ENCODE data around the gene CNRIP1.
"Not testable (repeated sequence)": the region's sequence is repeated elsewhere in the genome, so short reads cannot be mapped to it uniquely, and the experiment has no call there.

Gene CNRIP1

DNA sequence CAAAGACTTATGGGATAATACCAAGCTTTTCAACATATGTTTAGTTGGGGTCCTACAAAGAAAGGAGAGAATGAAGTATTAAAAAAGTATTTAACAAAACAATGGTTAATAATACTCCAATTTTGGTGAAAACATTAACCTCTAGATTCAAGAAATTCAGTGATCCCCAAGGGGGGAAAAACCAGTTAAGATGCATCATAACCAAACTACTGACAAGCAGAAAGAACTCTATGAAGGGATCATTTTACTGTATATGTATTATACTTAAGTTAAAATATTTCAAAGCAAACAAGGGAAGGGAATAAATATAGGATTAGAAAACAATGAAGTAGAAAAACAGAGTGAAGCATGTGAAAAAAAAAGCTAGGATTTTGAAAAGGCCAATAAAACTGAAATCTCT is 8.7 kb downstream of the CNRIP1 start:
- Histone ChIP-seq H3K4me3 (ENCODE audit: low read length) (peak overlapping the region; percentile 47), H3K36me3 (ENCODE audit: control insufficient read depth, insufficient read depth, low read length, severe bottlenecking) (peaks cover 5% of the 10 kb centered on the region), H3K4me1 (ENCODE audit: control insufficient read depth, insufficient read depth, low read length) (peaks cover 8% of the 10 kb centered on the region), H3K9ac (ENCODE audit: low read length) (no peak overlapping the region), H3K9me3 (ENCODE audit: control insufficient read depth, low read length) (no peaks in the 10 kb centered on the region), H3K27me3 (replicated peaks; ENCODE audit: control insufficient read depth, insufficient read depth, low read length) (no peaks in the 10 kb centered on the region)
- no peak for DNase-seq (ENCODE audit: low read depth)

GRCh38 chr2:68309426-68309825 is 10.3 kb downstream of the CNRIP1 start:
- H3K36me3 ChIP-seq (ENCODE audit: control insufficient read depth, insufficient read depth, low read length, severe bottlenecking): no peaks in the 10 kb centered on the region
- H3K4me1 ChIP-seq (ENCODE audit: control insufficient read depth, insufficient read depth, low read length): peaks cover 8% of the 10 kb centered on the region
- no peak for DNase-seq (ENCODE audit: low read depth)
- H3K4me3 ChIP-seq (ENCODE audit: low read length): no peak overlapping the region
- no peaks in the 10 kb centered on the region for H3K9me3 ChIP-seq (ENCODE audit: control insufficient read depth, low read length)
- H3K27me3 ChIP-seq (replicated peaks; ENCODE audit: control insufficient read depth, insufficient read depth, low read length): no peaks in the 10 kb centered on the region
- no peak overlapping the region for H3K9ac ChIP-seq (ENCODE audit: low read length)

DNA sequence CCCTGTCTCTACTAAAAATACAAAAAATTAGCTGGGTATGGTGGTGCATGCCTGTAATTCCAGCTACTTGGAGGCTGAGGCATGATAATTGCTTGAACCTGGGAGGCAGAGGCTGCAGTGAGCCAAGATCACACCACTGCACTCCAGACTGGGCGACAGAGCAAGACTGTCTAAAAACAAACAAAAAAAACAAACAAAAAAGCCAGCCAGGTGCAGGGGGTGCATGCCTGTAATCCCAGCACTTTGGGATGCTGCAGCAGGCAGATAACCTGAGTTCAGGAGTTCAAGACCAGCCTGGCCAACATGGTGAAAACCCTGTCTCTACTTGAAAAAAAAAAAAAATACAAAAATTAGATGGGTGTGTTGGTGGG is 15.9 kb downstream of the CNRIP1 start:
- H3K27me3 ChIP-seq (replicated peaks; ENCODE audit: control insufficient read depth, insufficient read depth, low read length); H3K9me3 ChIP-seq (ENCODE audit: control insufficient read depth, low read length); H3K4me1 ChIP-seq (ENCODE audit: control insufficient read depth, insufficient read depth, low read length); H3K9ac ChIP-seq (ENCODE audit: low read length); H3K36me3 ChIP-seq (ENCODE audit: control insufficient read depth, insufficient read depth, low read length, severe bottlenecking); DNase-seq (ENCODE audit: low read depth); H3K4me3 ChIP-seq (ENCODE audit: low read length): not testable (repeated sequence)

DNA sequence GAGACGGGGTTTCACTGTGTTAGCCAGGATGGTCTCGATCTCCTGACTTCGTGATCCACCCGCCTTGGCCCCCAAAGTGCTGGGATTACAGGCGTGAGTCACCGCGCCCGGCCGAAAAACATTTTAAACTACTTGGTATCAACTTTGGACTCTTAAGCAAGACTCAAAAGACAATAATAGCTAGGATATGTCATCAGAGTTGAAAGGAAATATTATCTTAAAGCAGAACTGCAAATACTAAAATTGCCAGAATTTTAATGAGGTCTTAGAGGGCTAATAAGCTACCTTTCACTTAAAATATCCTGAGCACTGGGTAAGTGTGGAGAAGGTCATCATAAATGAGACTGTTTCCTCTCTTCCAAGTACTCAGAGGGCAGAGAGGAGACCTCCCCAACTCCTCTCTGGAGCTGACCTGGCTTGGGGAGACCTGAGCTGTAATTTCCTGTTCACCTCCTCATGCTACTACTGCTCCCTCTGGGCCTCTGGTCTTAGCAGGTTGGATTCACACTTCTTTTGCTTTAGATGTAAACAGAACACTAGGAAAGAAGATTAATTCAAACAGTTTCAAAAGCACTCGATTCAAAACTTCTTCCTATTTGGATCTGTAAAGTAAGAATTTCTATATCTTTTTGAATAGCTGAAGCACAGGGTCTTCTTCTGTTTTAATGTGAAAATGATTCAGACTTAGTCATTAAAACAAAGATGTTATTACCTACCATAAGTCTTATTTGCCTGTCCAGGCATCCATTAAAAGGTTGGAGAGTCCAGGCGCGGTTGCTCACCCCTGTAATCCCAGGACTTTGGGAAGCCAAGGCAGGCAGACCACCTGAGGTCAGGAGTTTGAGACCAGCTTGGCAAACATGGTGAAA is 16.5 kb downstream of the CNRIP1 start:
- Histone ChIP-seq H3K27me3 (replicated peaks; ENCODE audit: control insufficient read depth, insufficient read depth, low read length) (no peaks in the 10 kb centered on the region), H3K4me1 (ENCODE audit: control insufficient read depth, insufficient read depth, low read length) (no peaks in the 10 kb centered on the region), H3K9me3 (ENCODE audit: control insufficient read depth, low read length) (no peaks in the 10 kb centered on the region), H3K9ac (ENCODE audit: low read length) (no peak overlapping the region), H3K4me3 (ENCODE audit: low read length) (no peak overlapping the region), H3K36me3 (ENCODE audit: control insufficient read depth, insufficient read depth, low read length, severe bottlenecking) (no peaks in the 10 kb centered on the region)
- DNase-seq (ENCODE audit: low read depth): no peak

- Histone ChIP-seq H3K9me3 (ENCODE audit: control insufficient read depth, low read length) (no peaks in the 10 kb centered on the region), H3K9ac (ENCODE audit: low read length) (no peak overlapping the region), H3K36me3 (ENCODE audit: control insufficient read depth, insufficient read depth, low read length, severe bottlenecking) (no peaks in the 10 kb centered on the region), H3K4me1 (ENCODE audit: control insufficient read depth, insufficient read depth, low read length) (no peaks in the 10 kb centered on the region), H3K27me3 (replicated peaks; ENCODE audit: control insufficient read depth, insufficient read depth, low read length) (no peaks in the 10 kb centered on the region), H3K4me3 (ENCODE audit: low read length) (no peak overlapping the region)
- no peak for DNase-seq (ENCODE audit: low read depth)
Observed at GRCh38 chr2:68302281-68302875, 17.4 kb downstream of the CNRIP1 start.

DNA sequence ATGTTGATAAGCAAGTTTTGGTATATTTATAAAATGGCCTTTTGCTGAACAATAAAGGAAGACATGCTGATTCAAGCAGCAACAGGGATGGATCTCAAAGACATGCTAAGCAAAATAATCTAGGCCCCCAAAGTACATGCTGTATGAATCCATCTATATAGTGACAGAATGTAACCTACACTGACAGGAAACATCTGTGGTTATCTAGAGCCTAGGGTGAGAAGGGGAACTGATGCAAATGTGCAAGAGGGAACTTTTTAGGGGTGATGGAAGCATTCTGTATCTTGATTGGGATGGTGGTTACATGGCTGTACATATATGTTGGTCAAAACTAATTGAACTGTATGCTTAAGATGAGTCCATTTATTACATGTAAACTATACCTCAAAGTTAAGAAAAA is 24.2 kb downstream of the CNRIP1 start:
- no peaks in the 10 kb centered on the region for H3K36me3 ChIP-seq (ENCODE audit: control insufficient read depth, insufficient read depth, low read length, severe bottlenecking)
- no peak overlapping the region for H3K4me3 ChIP-seq (ENCODE audit: low read length)
- H3K4me1 ChIP-seq (ENCODE audit: control insufficient read depth, insufficient read depth, low read length): no peaks in the 10 kb centered on the region
- no peaks in the 10 kb centered on the region for H3K27me3 ChIP-seq (replicated peaks; ENCODE audit: control insufficient read depth, insufficient read depth, low read length)
- no peak for DNase-seq (ENCODE audit: low read depth)
- no peak overlapping the region for H3K9ac ChIP-seq (ENCODE audit: low read length)
- H3K9me3 ChIP-seq (ENCODE audit: control insufficient read depth, low read length): no peaks in the 10 kb centered on the region

DNA sequence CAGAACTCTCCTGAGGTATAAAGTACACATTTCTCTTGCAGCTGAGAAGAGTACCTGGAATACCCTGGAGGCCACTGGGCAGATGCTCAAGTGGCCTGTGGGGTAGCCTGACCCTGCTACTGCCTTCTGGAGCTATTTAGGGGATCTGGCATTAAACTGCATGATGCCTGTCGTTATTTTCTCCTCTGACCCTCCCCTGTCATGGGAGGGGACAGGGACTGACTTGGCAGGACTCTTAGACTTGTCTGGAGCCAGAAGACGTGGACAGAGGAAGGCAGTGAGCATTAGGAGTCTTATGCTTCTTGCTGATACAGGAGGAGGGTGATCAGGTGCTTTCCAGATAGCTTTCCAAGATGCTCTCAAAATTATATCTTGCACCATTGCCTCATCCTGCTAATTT is 24.8 kb downstream of the CNRIP1 start:
- DNase-seq (ENCODE audit: low read depth): no peak
- no peaks in the 10 kb centered on the region for H3K27me3 ChIP-seq (replicated peaks; ENCODE audit: control insufficient read depth, insufficient read depth, low read length)
- no peaks in the 10 kb centered on the region for H3K9me3 ChIP-seq (ENCODE audit: control insufficient read depth, low read length)
- H3K4me1 ChIP-seq (ENCODE audit: control insufficient read depth, insufficient read depth, low read length): no peaks in the 10 kb centered on the region
- no peak overlapping the region for H3K4me3 ChIP-seq (ENCODE audit: low read length)
- H3K36me3 ChIP-seq (ENCODE audit: control insufficient read depth, insufficient read depth, low read length, severe bottlenecking): no peaks in the 10 kb centered on the region
- H3K9ac ChIP-seq (ENCODE audit: low read length): no peak overlapping the region

- Histone ChIP-seq H3K9ac (ENCODE audit: low read length) (no peak overlapping the region), H3K27me3 (replicated peaks; ENCODE audit: control insufficient read depth, insufficient read depth, low read length) (no peaks in the 10 kb centered on the region), H3K9me3 (ENCODE audit: control insufficient read depth, low read length) (no peaks in the 10 kb centered on the region), H3K4me1 (ENCODE audit: control insufficient read depth, insufficient read depth, low read length) (no peaks in the 10 kb centered on the region), H3K36me3 (ENCODE audit: control insufficient read depth, insufficient read depth, low read length, severe bottlenecking) (no peaks in the 10 kb centered on the region), H3K4me3 (ENCODE audit: low read length) (no peak overlapping the region)
- DNase-seq (ENCODE audit: low read depth): no peak
Observed at GRCh38 chr2:68294187-68294586, 25.6 kb downstream of the CNRIP1 start.

DNA sequence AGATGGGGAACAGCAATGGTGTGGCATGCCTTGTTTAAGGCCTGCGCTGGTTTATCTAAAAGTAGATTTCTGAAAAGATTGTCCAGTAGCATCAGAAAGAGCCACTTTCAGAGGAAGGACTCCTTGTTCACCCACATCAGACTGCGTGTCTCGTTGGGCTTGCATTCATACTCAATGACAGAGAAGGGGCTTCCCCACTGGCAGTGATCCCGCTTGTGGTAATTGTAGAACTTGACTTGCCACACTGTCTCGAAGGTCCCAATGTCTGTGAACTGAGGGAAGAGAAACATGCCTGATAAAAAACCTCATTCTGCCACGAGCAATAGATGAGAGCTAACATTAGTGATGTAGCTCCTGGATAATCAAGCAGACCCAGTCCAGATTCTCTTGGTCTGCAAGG is 26.0 kb downstream of the CNRIP1 start:
- H3K4me1 ChIP-seq (ENCODE audit: control insufficient read depth, insufficient read depth, low read length): peaks cover 1% of the 10 kb centered on the region
- no peaks in the 10 kb centered on the region for H3K27me3 ChIP-seq (replicated peaks; ENCODE audit: control insufficient read depth, insufficient read depth, low read length)
- no peak overlapping the region for H3K4me3 ChIP-seq (ENCODE audit: low read length)
- H3K9me3 ChIP-seq (ENCODE audit: control insufficient read depth, low read length): no peaks in the 10 kb centered on the region
- no peak for DNase-seq (ENCODE audit: low read depth)
- no peak overlapping the region for H3K9ac ChIP-seq (ENCODE audit: low read length)
- no peaks in the 10 kb centered on the region for H3K36me3 ChIP-seq (ENCODE audit: control insufficient read depth, insufficient read depth, low read length, severe bottlenecking)

- no peaks in the 10 kb centered on the region for H3K27me3 ChIP-seq (replicated peaks; ENCODE audit: control insufficient read depth, insufficient read depth, low read length)
- H3K9ac ChIP-seq (ENCODE audit: low read length): no peak overlapping the region
- DNase-seq (ENCODE audit: low read depth): no peak
- H3K4me3 ChIP-seq (ENCODE audit: low read length): no peak overlapping the region
- H3K9me3 ChIP-seq (ENCODE audit: control insufficient read depth, low read length): no peaks in the 10 kb centered on the region
- no peaks in the 10 kb centered on the region for H3K36me3 ChIP-seq (ENCODE audit: control insufficient read depth, insufficient read depth, low read length, severe bottlenecking)
- peaks cover 9% of the 10 kb centered on the region for H3K4me1 ChIP-seq (ENCODE audit: control insufficient read depth, insufficient read depth, low read length)
Observed at GRCh38 chr2:68293024-68293423, 26.7 kb downstream of the CNRIP1 start.

GRCh38 chr2:68292108-68292710 is 27.5 kb downstream of the CNRIP1 start:
- Histone ChIP-seq H3K4me1 (ENCODE audit: control insufficient read depth, insufficient read depth, low read length) (peaks cover 16% of the 10 kb centered on the region), H3K9ac (ENCODE audit: low read length) (no peak overlapping the region), H3K9me3 (ENCODE audit: control insufficient read depth, low read length) (no peaks in the 10 kb centered on the region), H3K36me3 (ENCODE audit: control insufficient read depth, insufficient read depth, low read length, severe bottlenecking) (no peaks in the 10 kb centered on the region), H3K4me3 (ENCODE audit: low read length) (no peak overlapping the region), H3K27me3 (replicated peaks; ENCODE audit: control insufficient read depth, insufficient read depth, low read length) (no peaks in the 10 kb centered on the region)
- peak; percentile 47 for DNase-seq (ENCODE audit: low read depth)

Data from adipocyte (in vitro differentiated cells).